Psoas muscle (tissue), 8 donors: Measurements from ENCODE around the gene WNT3. TPM values are rescaled to one million over a fixed set of nuclear protein-coding genes. Genes with fewer than 3 reads are reported as not detected.
"Not testable (repeated sequence)": the region's sequence is repeated elsewhere in the genome, so short reads cannot be mapped to it uniquely, and the experiment has no call there.

ENCODE experiments used
- ATAC-seq, 4 donors: fragments of 200-7000 bp; cut with Tn5 transposase; one replicate each; pipeline ENCODE4 v1.9.1; 2020; ENCODE audit warnings: moderate library complexity in 3 of 4, mild to moderate bottlenecking in 2 of 4
- DNase-seq, 2 donors: peaks; one replicate each; pipeline ENCODE4 v3.0.0-alpha.2; 2020
- H3K27ac ChIP-seq: fragments of 200-600 bp; one replicate; pipeline ENCODE4 v1.8.0; 2022
- H3K27me3 ChIP-seq, 3 donors: fragments of 200-600 bp in 1 of 3; one replicate each; pipeline versions ENCODE4 v1.6.1 to v1.8.0; 2013 to 2022; ENCODE audit warnings: low read length in 2 of 3, mild to moderate bottlenecking in 2 of 3, moderate library complexity in 1 of 3; ENCODE audit not compliant: insufficient read depth in 3 of 3
- H3K36me3 ChIP-seq, 2 donors: fragments of 200-600 bp in 1 of 2; one replicate each; pipeline versions ENCODE4 v1.6.1 to v1.8.0; 2013 to 2022; ENCODE audit warnings: low read depth in 1 of 2, mild to moderate bottlenecking in 1 of 2, moderate library complexity in 1 of 2; ENCODE audit not compliant: insufficient read depth in 1 of 2
- H3K4me1 ChIP-seq: fragments of 200-600 bp; one replicate; pipeline ENCODE4 v1.8.0; 2022
- H3K4me3 ChIP-seq: fragments of 200-600 bp; one replicate; pipeline ENCODE4 v1.8.0; 2022; ENCODE audit warnings: mild to moderate bottlenecking
- H3K9me3 ChIP-seq: fragments of 200-600 bp; one replicate; pipeline ENCODE4 v1.8.0; 2022
- CTCF ChIP-seq: fragments of 200-600 bp; IDR thresholded peaks from one replicate; pipeline ENCODE4 v1.8.0; 2022; ENCODE audit warnings: antibody characterized with exemption
- WGBS, 3 donors: extraction: QIAGEN DNeasy Blood & Tissue Kit; methylation state at CpG; one replicate each; pipeline versions ENCODE4 v1.1.6 to v1.1.7; 2013; 5-methylcytosine and 5-hydroxymethylcytosine counted together
- intact Hi-C, 2 donors: fragments of 100-400 bp; cut with DNase I; formaldehyde crosslinking; loops; one replicate each; pipeline versions ENCODE4 v1.11.0 to v1.14.2; 2022
- polyA plus RNA-seq, 3 donors: library from polyadenylated mRNA; stranded (reverse); fragments of 200-250 nt; gene quantifications; one replicate each; pipeline ENCODE4 v1.2.3, GENCODE V29; 2013
- total RNA-seq, 4 donors: library from RNA; stranded (reverse); fragmentation: NEBNext Ultra II Directional in 2 of 4; extraction: Animal tissue kit (Norgen Biotek cat#: 25700) in 2 of 4; gene quantifications; one replicate each; pipeline versions ENCODE4 v1.2.1 to v1.2.4, GENCODE V29; 2021 to 2023
- donor health status: healthy with polysubstance abuse.
- donor health status: DM: no; HTN: no; CAD: no; lungs with moderate emphysema.
- donor health status: Bipolar disorder and iron deficiency.
- donor health status: healthy.
- donor health status: DM: yes; HTN: yes; CAD: no.
- donor health status: DM: no; HTN: no; CAD: no.
- donor health status: DM: no; HTN: no; CAD: no.
- donor health status: DM: yes; HTN: yes; CAD: no.

WNT3 gene
- total and polyA plus RNA-seq, 7 donors = 0.06 to 0.36 (median 0.10) TPM; not detected in 2

DNA sequence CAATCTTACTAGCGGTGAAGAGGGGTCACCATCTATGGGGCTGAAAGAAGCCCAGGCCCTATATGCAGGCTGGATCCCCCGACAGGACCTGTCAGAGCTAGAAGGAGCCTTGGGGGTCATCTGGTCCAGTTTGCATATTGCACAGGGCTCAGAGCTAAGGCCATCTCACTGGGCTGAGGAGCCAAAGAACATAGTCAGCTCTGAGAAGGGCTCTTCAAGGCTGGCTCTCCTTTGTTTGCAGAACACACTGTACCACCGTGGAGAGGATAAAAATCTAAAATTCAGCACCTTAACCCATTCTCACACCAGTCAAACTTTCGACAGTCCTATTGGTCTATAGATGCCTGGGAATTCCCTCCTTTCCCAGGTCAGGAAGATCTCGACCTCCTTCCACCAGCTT is 24.2 kb downstream of the WNT3 start:
- TF ChIP-seq CTCF = no peak
- WGBS, 3 donors = 64 to 74% (median 72%) methylated on average over 5 of the region's 5 CpGs
- no peaks in the 10 kb centered on the region for H3K36me3 ChIP-seq
- H3K4me3 ChIP-seq = no peak overlapping the region
- H3K27me3 ChIP-seq = peaks cover 0 to 28% (median 8%) of the 10 kb centered on the region in 3 donors
- DNase-seq (no peak), ATAC-seq (no peak)
- H3K4me1 ChIP-seq = no peaks in the 10 kb centered on the region
- intact Hi-C loops = no loop called here
- H3K27ac ChIP-seq = no peak overlapping the region
- no peaks in the 10 kb centered on the region for H3K9me3 ChIP-seq

DNA sequence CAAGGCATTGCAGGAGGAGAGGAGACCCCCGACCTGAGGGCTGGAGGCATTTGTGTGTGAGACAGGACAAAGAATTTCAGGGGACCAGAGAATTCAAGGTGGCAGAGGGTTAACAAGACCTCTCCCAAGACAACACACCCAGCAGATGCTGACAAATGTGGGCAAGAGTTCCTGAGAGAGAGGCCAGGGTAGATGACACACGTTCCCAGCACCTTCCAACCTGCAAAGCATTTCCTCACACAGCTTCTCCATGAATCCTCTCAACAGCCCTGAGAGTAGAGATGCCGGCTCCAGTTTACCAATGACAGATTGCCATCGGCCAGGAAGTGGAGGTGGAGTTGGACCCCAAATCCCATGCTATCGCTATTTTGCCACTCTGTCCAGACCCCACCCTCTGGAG is 25.0 kb downstream of the WNT3 start:
- no peaks in the 10 kb centered on the region for H3K36me3 ChIP-seq
- DNase-seq (no peak), ATAC-seq (no peak)
- TF ChIP-seq CTCF = no peak
- intact Hi-C loops = no loop called here
- H3K9me3 ChIP-seq = no peaks in the 10 kb centered on the region
- H3K4me3 ChIP-seq = no peak overlapping the region
- H3K27me3 ChIP-seq = peaks cover 0 to 28% (median 8%) of the 10 kb centered on the region in 3 donors
- no peaks in the 10 kb centered on the region for H3K4me1 ChIP-seq
- WGBS, 3 donors = 53 to 56% (median 55%) methylated on average over 5 of the region's 5 CpGs
- no peak overlapping the region for H3K27ac ChIP-seq

- WGBS, 3 donors = 90 to 93% (median 93%) methylated on average over 6 of the region's 6 CpGs
- H3K4me1 ChIP-seq, H3K36me3 ChIP-seq, DNase-seq, ATAC-seq, H3K9me3 ChIP-seq, H3K27ac ChIP-seq, intact Hi-C loops, H3K4me3 ChIP-seq: not testable (repeated sequence)
- H3K27me3 ChIP-seq = peaks cover 0 to 28% (median 8%) of the 10 kb centered on the region in 3 donors
Observed at GRCh38 chr17:46793023-46793422, 25.5 kb downstream of the WNT3 start.

- peaks cover 0 to 28% (median 8%) of the 10 kb centered on the region in 3 donors for H3K27me3 ChIP-seq
- no peak for DNase-seq
- TF ChIP-seq CTCF = no peak
- H3K27ac ChIP-seq = no peak overlapping the region
- no peaks in the 10 kb centered on the region for H3K4me1 ChIP-seq
- no peaks in the 10 kb centered on the region for H3K36me3 ChIP-seq
- no peak for ATAC-seq
- H3K9me3 ChIP-seq = no peaks in the 10 kb centered on the region
- WGBS, 3 donors = 74 to 86% (median 74%) methylated on average over 4 of the region's 4 CpGs
- intact Hi-C loops = no loop called here
- H3K4me3 ChIP-seq = no peak overlapping the region
Observed at GRCh38 chr17:46792071-46792470, 26.4 kb downstream of the WNT3 start.

- no peak overlapping the region for H3K27ac ChIP-seq
- no peaks in the 10 kb centered on the region for H3K36me3 ChIP-seq
- H3K9me3 ChIP-seq = no peaks in the 10 kb centered on the region
- H3K4me3 ChIP-seq = no peak overlapping the region
- peaks cover 0 to 28% (median 8%) of the 10 kb centered on the region in 3 donors for H3K27me3 ChIP-seq
- no peaks in the 10 kb centered on the region for H3K4me1 ChIP-seq
- 69 to 77% (median 75%) methylated on average over 5 of the region's 5 CpGs for WGBS, 3 donors
- no peak for ATAC-seq
- intact Hi-C loops = no loop called here
- no peak for DNase-seq
- no peak for TF ChIP-seq CTCF
Observed at GRCh38 chr17:46791531-46791930, 27.0 kb downstream of the WNT3 start.
